Tibial nerve (tissue), 3 donors: Measurements from ENCODE around the gene AMBRA1.

ENCODE experiments used
- CTCF ChIP-seq, 5 experiments: fragments of 200-600 bp in 3 of 5; fragments of 450-650 bp in 2 of 5; sonication (generic) in 3 of 5; IDR thresholded peaks; one replicate each; pipeline ENCODE4 v1.5.1; 2016 to 2019; ENCODE audit warnings: antibody characterized with exemption in 5 of 5, mild to moderate bottlenecking in 3 of 5, moderate library complexity in 2 of 5
- POLR2A ChIP-seq, 2 donors: fragments of 450-650 bp; IDR thresholded peaks; one replicate each; pipeline ENCODE4 v1.6.1; 2017; ENCODE audit warnings: antibody characterized with exemption in 2 of 2, mild to moderate bottlenecking in 2 of 2, moderate library complexity in 2 of 2

- TF ChIP-seq CTCF (IDR thresholded peaks at IDR 0.05) (no peak), POLR2A (IDR thresholded peaks at IDR 0.05) (no peak)
Measured at GRCh38 chr11:46457021-46457420, 136.8 kb downstream of the AMBRA1 start.
